Peyer's patch (tissue), 4 donors: ENCODE data around the gene AFG1L. TPM values are rescaled to one million over a fixed set of nuclear protein-coding genes. Genes with fewer than 3 reads are reported as not detected.

Experiments
- DNase-seq, 3 donors: peaks; one replicate each; pipeline ENCODE4 v3.0.0-alpha.2; 2017 to 2019
- H3K27ac ChIP-seq, 4 donors: fragments of 200-600 bp; sonication (generic); one replicate each; pipeline ENCODE4 v1.5.1; 2016 to 2019
- H3K27me3 ChIP-seq, 2 donors: fragments of 200-600 bp; sonication (generic); one replicate each; pipeline ENCODE4 v1.5.1; 2019
- H3K36me3 ChIP-seq, 3 donors: fragments of 200-600 bp; sonication (generic); one replicate each; pipeline ENCODE4 v1.5.1; 2016 to 2019
- H3K4me1 ChIP-seq, 4 donors: fragments of 200-600 bp; sonication (generic); one replicate each; pipeline ENCODE4 v1.5.1; 2016 to 2019
- H3K4me3 ChIP-seq, 4 donors: fragments of 200-600 bp; sonication (generic); 1 replicate in 3 of 4; 2 replicates in 1 of 4; pipeline ENCODE4 v1.5.1; 2016 to 2019; ENCODE audit warnings: mild to moderate bottlenecking in 1 of 4
- H3K9me3 ChIP-seq, 4 donors: fragments of 200-600 bp; sonication (generic); one replicate each; pipeline ENCODE4 v1.5.1; 2016 to 2019; ENCODE audit warnings: mild to moderate bottlenecking in 1 of 4
- POLR2A ChIP-seq, 2 donors: fragments of 450-650 bp; IDR thresholded peaks; one replicate each; pipeline ENCODE4 v1.5.1; 2017; ENCODE audit warnings: antibody characterized with exemption in 2 of 2, mild to moderate bottlenecking in 2 of 2, moderate library complexity in 2 of 2
- total RNA-seq, 4 donors: library from RNA; depleted of rRNA; stranded (reverse); fragments of >200 nt; gene quantifications; one replicate each; pipeline ENCODE4 v1.1.0, GENCODE V29; 2016
- TF ChIP-seq, protein P1 (sequence below), 6 experiments: fragments of 450-650 bp in 4 of 6; fragments of 200-600 bp in 2 of 6; sonication (generic) in 1 of 6; IDR thresholded peaks; one replicate each; pipeline ENCODE4 v1.5.1; 2017 to 2019; ENCODE audit warnings: antibody characterized with exemption in 6 of 6, mild to moderate bottlenecking in 3 of 6, moderate library complexity in 1 of 6

The AFG1L gene
- total RNA-seq, 4 donors from 2014 or later: 6.0 to 15.1 (median 8.1) TPM

DNA sequence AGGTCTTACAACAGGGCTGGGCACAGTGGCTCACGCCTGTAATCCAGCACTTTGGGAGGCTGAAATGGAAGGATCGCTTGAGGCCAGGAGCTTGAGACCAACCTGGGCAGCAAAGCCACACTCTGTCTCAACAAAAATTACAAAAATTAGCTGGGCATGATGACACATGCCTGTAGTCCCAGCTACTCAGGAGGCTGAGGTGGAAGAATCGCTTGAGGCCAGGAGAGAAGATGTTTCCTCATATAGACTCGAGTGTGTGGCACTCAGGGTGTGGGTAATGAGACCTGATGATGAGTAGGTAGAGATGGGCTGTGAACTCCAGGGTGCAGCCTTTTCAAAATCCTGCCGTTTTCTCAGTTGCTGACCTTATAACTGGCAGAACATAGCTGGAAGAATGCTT, 140.5 kb downstream of the AFG1L start:
- H3K4me1 ChIP-seq: no peaks in the 10 kb centered on the region
- TF ChIP-seq, protein P1, sequence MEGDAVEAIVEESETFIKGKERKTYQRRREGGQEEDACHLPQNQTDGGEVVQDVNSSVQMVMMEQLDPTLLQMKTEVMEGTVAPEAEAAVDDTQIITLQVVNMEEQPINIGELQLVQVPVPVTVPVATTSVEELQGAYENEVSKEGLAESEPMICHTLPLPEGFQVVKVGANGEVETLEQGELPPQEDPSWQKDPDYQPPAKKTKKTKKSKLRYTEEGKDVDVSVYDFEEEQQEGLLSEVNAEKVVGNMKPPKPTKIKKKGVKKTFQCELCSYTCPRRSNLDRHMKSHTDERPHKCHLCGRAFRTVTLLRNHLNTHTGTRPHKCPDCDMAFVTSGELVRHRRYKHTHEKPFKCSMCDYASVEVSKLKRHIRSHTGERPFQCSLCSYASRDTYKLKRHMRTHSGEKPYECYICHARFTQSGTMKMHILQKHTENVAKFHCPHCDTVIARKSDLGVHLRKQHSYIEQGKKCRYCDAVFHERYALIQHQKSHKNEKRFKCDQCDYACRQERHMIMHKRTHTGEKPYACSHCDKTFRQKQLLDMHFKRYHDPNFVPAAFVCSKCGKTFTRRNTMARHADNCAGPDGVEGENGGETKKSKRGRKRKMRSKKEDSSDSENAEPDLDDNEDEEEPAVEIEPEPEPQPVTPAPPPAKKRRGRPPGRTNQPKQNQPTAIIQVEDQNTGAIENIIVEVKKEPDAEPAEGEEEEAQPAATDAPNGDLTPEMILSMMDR (IDR thresholded peaks at IDR 0.05): no peak
- H3K36me3 ChIP-seq: no peaks in the 10 kb centered on the region
- no peak overlapping the region for H3K4me3 ChIP-seq
- no peak for DNase-seq
- H3K9me3 ChIP-seq: no peaks in the 10 kb centered on the region
- H3K27ac ChIP-seq: no peak overlapping the region
- H3K27me3 ChIP-seq: no peaks in the 10 kb centered on the region

DNA sequence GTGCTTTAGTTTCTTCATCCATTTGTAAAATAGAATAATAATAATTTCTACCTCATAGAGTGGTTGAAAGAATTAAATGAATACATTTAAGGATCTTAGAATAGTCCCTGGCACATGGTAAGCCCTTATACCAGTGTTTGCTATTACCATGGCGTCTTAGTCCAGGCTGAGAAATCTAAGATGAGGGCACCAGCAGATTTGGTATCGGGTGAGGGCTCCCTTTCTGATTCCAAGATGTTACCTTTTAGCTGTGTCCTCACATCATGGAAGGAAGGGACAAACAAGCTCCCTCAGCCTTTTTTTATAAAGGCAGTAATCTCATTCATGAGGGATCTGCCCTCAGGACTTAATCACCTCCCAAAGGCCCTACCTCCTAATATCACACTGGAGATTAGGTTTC, 141.9 kb downstream of the AFG1L start:
- DNase-seq: no peak
- no peaks in the 10 kb centered on the region for H3K9me3 ChIP-seq
- no peak for TF ChIP-seq POLR2A (IDR thresholded peaks at IDR 0.05)
- TF ChIP-seq, protein P1 (IDR thresholded peaks at IDR 0.05): no peak
- no peaks in the 10 kb centered on the region for H3K27me3 ChIP-seq
- H3K4me1 ChIP-seq: no peaks in the 10 kb centered on the region
- no peak overlapping the region for H3K27ac ChIP-seq
- H3K36me3 ChIP-seq: no peaks in the 10 kb centered on the region
- H3K4me3 ChIP-seq: no peak overlapping the region

DNA sequence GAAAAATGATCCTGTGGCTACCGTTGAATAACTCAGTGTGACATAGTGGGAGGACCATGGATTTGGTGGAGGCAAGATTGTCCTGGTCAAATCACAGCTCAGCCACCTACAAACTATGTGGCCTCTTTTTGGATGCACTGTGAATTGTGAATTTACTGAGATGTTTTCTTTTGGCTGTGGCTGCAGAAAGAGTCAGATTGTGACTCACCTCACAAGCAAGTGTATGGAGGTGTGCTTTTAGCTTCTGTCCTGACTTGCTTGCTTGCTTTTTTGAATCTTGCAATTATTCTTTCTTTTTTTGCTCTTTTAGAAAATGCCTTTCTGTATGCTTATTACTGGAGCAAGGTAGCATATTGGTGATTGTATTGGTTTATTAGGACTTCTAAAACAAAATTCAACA, 143.0 kb downstream of the AFG1L start:
- Histone ChIP-seq H3K27me3 (no peaks in the 10 kb centered on the region), H3K4me3 (no peak overlapping the region), H3K9me3 (no peaks in the 10 kb centered on the region), H3K27ac (no peak overlapping the region), H3K36me3 (no peaks in the 10 kb centered on the region), H3K4me1 (no peaks in the 10 kb centered on the region)
- TF ChIP-seq POLR2A (IDR thresholded peaks at IDR 0.05): no peak
- TF ChIP-seq, protein P1 (IDR thresholded peaks at IDR 0.05): no peak
- DNase-seq: no peak

GRCh38 chr6:108438918-108439317, 144.1 kb downstream of the AFG1L start:
- Histone ChIP-seq H3K27me3 (no peaks in the 10 kb centered on the region), H3K36me3 (no peaks in the 10 kb centered on the region), H3K4me3 (no peak overlapping the region), H3K4me1 (no peaks in the 10 kb centered on the region), H3K27ac (no peak overlapping the region), H3K9me3 (no peaks in the 10 kb centered on the region)
- TF ChIP-seq, protein P1 (IDR thresholded peaks at IDR 0.05): no peak
- no peak for TF ChIP-seq POLR2A (IDR thresholded peaks at IDR 0.05)
- no peak for DNase-seq

DNA sequence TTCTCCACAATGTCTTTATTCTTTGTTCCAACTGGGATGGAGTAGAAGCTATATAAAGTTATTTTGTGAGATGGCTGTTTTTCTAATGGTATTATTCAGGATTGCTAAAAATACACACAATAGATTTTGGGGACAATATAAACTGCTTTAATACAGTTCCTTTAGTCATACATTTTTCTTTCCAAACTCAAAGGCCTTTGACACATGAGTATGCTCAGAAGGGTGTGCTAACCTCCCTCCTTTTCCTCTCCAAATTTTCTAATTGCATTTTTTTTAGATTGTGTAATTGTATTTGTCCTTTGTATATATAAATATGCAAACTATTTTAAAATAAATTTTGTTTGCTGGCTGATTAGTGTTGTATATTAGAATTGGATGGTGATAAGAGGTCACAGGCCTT, 146.3 kb downstream of the AFG1L start:
- Histone ChIP-seq H3K36me3 (no peaks in the 10 kb centered on the region), H3K9me3 (no peaks in the 10 kb centered on the region), H3K4me3 (no peak overlapping the region), H3K4me1 (no peaks in the 10 kb centered on the region), H3K27me3 (no peaks in the 10 kb centered on the region), H3K27ac (no peak overlapping the region)
- no peak for TF ChIP-seq POLR2A (IDR thresholded peaks at IDR 0.05)
- TF ChIP-seq, protein P1 (IDR thresholded peaks at IDR 0.05): no peak
- DNase-seq: no peak
